NCI-H446 treated with DMSO at 0.1 percent for 48 hours (cell line): Measurements from ENCODE around the gene SDR39U1.

Experiments used
- DNase-seq: peaks from one replicate; lab custom pipeline; 2025; lab: John Stamatoyannopoulos, UW

SDR39U1 gene

GRCh38 chr14:24441904-24442239 lies 704 bp downstream of the SDR39U1 start:
- DNase-seq: no peak

- no peak for DNase-seq
Observed at GRCh38 chr14:24441485-24441884, 1.1 kb downstream of the SDR39U1 start.

DNA sequence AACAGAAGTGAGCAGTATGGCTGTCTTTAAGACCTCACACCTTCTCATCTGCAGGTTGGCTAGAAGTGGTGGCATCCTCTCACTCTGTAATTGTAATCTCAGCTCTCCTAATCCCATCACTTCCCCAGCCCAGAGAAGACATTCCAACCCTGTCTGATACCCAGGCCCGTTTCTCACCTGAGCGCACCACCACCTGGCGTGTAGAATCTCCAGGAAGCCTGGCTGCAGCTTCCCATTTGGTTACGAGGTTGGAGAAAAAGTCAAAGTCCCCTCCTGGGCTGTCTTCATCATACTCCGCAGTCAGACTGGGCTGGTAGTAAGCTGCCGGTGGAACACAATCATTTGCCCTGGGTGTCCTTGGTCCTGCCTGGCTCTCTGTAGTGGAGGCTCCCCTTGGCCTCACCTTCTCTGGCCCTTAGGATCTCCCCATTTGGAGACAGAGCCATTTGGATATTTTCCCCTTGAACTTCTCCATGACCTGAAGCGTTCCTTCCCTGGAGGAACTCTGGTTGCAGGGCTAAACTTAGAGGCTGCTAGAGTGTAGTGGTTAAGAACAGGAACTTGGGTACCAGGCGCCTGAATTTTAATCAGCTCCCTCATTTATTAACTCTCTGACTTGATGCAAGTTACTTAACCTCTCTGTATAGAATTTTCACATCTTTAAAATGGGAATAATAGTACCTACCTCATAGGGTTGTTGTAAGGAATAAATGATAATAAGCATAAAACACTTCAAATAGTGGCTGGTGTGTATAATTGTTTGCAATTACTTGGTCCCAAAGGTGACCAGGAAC lies 1.8 kb downstream of the SDR39U1 start:
- no peak for DNase-seq

- DNase-seq: no peak
Observed at GRCh38 chr14:24439830-24440605, 2.6 kb downstream of the SDR39U1 start.

GRCh38 chr14:24439257-24439656 lies 3.3 kb downstream of the SDR39U1 start:
- DNase-seq: no peak

DNA sequence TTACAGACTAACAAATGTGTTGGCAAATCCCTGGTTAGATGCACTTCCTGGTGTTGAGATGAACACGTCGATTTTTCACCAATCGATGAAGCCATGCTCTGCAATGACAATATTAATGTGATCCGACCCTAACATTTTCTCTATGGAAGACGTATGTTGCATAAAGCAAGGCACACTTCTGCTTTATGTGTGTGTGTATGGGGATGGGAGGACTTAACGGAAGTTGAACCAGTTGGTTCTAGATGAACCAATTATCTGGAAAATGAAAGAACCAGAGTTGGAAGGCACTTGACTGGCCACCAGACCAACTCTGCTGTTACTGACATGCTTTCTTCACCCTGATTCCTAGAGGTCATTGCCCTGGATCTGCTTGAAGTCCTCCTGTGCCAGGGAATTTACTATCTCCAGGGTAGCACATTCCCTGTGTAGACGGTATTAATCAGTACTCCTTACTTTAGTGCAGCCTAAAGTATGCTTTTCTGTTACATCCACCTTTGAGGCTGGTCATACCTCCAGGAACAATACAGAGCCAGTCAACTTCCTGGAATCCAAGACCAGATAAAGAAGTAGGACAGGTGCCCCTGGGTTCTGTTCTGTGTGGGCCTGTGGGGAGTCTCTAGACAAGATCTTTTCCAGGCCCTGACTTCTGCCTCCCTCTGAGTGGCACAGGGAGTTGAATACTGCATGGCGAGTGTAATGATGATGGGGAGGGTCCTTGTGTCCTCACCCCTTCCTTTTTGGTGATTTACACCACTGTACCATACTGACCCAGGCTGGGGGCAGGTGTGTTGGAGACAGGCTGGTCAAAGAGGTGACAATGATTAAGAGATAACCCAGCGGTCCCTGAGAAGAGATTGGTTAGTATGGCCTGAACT lies 4.1 kb downstream of the SDR39U1 start:
- DNase-seq: no peak

GRCh38 chr14:24437736-24438067 lies 4.9 kb downstream of the SDR39U1 start:
- no peak for DNase-seq

DNA sequence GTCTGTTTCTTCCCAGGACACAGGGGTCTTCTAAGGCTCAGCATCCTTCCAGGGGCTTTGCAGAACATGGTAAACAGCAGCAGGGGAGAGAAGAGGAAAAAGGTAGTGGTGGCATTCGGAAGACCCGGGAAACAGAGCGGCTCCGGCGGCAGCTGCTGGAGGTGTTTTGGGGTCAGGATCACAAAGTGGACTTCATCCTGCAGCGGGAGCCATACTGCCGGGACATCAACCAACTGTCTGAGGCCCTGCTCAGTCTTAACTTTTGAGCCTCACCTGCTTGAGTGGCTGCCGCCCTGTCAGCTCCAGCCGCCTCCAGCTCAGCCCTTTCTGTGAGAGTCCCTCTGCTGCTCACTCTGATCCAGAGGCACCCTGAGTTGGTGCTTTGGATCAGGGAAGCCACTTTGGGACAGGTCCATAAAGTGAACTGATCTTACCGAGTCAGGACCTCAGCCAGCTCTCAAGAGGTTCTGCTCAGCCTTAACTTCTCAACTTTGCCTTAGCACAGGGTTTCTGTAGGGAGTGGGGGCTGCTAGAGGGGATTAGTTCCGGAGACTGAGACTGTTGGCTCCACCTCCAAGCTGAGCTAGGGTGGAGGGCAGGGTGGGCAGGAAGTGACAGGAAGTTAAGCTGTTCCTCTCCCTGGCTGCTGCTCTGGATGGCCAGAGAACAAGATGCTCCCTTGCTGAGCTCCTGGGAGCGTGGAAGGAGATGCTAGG lies 5.4 kb downstream of the SDR39U1 start:
- DNase-seq: no peak

DNA sequence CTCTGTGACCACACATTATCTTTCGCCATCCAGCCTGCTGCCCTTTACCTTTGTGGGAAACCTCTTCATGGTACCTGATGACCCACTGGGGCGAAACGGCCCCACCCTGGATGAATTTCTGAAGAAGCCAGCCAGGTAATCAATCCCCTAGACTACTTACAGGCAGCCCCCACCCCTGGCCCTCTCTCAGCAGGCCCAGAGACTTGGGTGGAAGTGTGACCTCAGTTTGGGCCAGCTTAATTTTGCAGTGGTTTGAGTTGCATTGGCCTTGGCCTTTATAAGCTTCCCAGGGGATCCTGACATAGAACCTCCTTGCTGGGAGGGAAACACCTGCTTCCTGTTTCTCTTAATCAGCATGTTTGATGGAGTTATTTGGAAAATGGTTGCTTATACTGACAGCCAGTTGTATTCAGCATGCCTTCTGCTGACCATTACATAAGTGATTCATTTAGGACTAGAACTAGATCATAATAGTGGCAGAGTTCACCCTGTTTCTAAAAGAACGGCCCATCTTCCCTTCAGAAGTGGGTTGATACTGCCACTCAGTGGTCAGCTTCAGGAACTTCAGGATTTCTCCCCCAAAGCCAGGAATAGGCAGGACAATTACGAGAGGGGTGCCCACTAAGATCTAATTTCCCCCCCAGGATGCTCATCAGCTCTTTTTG lies 6.1 kb downstream of the SDR39U1 start:
- peak; percentile 55 for DNase-seq

GRCh38 chr14:24435998-24436354 lies 6.6 kb downstream of the SDR39U1 start:
- no peak for DNase-seq

- DNase-seq: no peak
Observed at GRCh38 chr14:24435192-24435810, 7.3 kb downstream of the SDR39U1 start.

DNA sequence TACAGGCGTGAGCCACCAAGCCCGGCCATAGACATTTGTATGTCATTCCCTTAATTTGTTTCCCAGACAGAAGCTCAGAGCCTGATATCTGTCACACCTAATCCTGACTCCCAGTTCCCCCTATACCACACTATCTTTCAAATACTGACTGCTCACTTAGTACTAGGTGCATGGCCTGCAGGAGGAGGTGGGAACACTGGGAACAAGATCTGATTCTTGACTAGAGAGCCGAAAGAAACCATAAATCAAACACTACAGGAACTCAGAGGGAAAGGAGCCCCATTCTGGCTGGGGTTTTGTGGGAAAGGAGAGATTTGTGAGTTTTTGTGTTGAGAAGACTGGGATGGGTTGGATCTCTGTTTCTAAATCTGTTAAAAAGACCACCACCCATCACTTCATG lies 7.9 kb downstream of the SDR39U1 start:
- DNase-seq: no peak

GRCh38 chr14:24434036-24434435 lies 8.5 kb downstream of the SDR39U1 start:
- DNase-seq: no peak

GRCh38 chr14:24432259-24433131 lies 10.1 kb downstream of the SDR39U1 start:
- DNase-seq: no peak

DNA sequence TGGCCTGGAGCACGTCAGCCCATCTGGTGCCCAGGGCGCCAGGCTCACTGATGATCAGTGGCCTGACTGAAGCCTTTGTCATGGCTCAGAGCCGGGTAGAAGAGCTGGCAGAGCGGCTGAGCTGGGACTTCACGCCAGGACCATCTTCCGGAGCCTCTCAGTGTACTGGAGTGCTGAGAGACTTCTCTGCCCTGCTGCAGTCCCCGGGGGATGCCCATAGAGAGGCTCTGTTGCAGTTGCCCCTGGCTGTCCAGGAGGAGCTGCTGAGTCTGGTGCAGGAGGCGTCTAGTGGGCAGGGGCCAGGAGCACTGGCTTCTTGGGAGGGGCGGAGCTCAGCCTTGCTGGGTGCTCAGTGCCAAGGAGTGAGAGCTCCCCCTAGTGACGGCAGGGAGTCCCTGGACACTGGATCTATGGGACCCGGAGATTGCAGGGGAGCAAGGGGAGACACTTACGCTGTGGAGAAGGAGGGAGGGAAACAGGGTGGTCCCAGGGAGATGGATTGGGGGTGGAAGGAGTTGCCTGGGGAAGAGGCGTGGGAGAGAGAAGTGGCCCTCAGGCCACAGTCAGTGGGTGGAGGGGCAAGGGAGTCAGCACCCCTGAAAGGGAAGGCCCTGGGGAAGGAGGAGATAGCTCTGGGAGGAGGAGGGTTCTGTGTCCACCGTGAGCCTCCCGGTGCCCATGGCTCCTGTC lies 10.9 kb downstream of the SDR39U1 start:
- DNase-seq: peak; percentile 72

DNA sequence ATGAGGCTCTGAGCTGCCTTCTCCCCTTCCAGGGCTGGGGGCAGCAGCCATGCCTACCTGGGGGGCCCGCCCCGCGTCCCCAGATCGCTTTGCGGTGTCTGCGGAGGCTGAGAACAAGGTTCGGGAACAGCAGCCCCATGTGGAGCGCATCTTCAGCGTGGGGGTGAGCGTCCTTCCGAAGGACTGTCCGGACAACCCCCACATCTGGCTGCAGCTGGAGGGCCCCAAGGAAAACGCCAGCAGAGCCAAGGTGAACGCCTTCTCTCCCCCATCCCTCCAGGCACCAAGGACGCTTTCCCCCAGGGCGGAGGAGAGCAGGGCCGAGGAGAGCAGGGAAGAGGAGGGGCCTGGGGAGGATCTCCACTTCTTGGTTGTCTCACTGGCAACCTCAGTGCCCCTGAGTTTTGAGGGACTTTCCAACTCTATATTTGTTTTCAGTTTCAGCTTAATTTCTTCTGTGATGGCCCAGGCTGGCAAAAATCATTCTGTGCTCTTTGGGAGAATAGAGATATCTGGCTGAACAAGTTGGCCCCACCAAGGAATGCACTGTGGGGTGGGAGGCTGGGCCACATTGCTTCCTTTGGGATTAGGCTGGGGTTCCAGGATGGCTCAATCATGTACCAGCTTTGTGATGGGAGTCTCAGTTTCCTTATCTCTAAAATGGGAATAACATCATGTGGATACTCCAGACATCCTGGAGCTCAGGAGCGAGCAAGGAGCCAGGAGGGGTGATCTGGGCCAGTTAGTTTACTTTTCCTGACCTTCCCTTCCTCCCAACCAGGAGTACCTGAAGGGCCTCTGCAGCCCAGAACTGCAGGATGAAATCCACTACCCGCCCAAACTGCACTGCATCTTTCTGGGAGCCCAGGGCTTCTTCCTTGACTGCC lies 11.7 kb downstream of the SDR39U1 start:
- DNase-seq: no peak

DNA sequence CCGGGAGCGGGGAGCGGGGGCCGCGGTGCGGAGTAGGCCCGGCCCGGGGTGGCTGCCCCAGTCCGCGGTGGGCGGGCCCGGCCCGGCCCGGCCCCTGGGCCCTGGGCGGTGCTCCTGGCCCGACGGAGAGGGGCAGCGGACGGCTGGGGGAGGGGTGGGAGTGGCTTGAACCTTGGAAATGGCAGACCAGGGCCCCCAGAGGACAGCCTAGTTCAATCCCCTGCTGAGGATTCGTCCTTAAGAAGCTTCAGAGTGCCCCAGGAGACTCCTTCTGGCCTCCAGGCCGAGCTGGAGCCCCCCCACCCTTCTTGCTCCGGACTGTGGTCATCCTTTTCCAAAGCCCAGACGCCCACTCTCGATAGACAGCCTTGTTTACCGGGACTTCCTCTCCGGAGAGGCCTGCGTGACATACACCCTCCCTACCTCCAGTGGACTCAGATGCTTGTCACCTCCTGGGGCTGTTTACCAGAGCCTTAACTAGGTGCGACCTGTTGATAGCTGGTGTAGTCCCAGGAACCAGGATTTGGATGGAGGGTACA lies 12.4 kb downstream of the SDR39U1 start:
- DNase-seq: no peak
